GM21423 (cell line): Measurements from ENCODE around the gene SPPL2B.

Source experiments
- ATAC-seq: cut with Tn5 transposase; IDR thresholded peaks from one replicate; pipeline ENCODE4 v1.9.1; 2021; ENCODE audit warnings: mild to moderate bottlenecking, moderate library complexity; ENCODE audit not compliant: unreplicated experiment

The SPPL2B gene

GRCh38 chr19:2296141-2296540 lies 32.3 kb upstream of the SPPL2B start:
- ATAC-seq = no peak

- ATAC-seq = no peak
Measured at GRCh38 chr19:2300533-2300932, 28.0 kb upstream of the SPPL2B start.

- ATAC-seq = no peak
Measured at GRCh38 chr19:2302319-2303210, 25.9 kb upstream of the SPPL2B start.

GRCh38 chr19:2303211-2303798 lies 25.2 kb upstream of the SPPL2B start:
- ATAC-seq = no peak

GRCh38 chr19:2305452-2306280 lies 22.8 kb upstream of the SPPL2B start:
- no peak for ATAC-seq

GRCh38 chr19:2306281-2306806 lies 22.1 kb upstream of the SPPL2B start:
- ATAC-seq = no peak

GRCh38 chr19:2306971-2307370 lies 21.5 kb upstream of the SPPL2B start:
- ATAC-seq = no peak

GRCh38 chr19:2307518-2308012 lies 20.9 kb upstream of the SPPL2B start:
- ATAC-seq = no peak

- ATAC-seq = no peak
Measured at GRCh38 chr19:2308114-2308556, 20.3 kb upstream of the SPPL2B start, which contains the start of gene LINGO3. TSS of gene LINGO3 (minus strand) at chr19:2308154. CDS start at chr19:2291776, 16,378 bp downstream.

- ATAC-seq = no peak
Measured at GRCh38 chr19:2309734-2310362, 18.6 kb upstream of the SPPL2B start.

- no peak for ATAC-seq
Measured at GRCh38 chr19:2311093-2311492, 17.4 kb upstream of the SPPL2B start.

GRCh38 chr19:2312820-2313501 lies 15.5 kb upstream of the SPPL2B start:
- ATAC-seq = no peak

GRCh38 chr19:2315121-2315817 lies 13.2 kb upstream of the SPPL2B start:
- ATAC-seq = no peak

- ATAC-seq = no peak
Measured at GRCh38 chr19:2315818-2316353, 12.6 kb upstream of the SPPL2B start.

GRCh38 chr19:2317300-2317699 lies 11.2 kb upstream of the SPPL2B start:
- no peak for ATAC-seq

GRCh38 chr19:2317756-2318155 lies 10.7 kb upstream of the SPPL2B start:
- no peak for ATAC-seq

- no peak for ATAC-seq
Measured at GRCh38 chr19:2318923-2319322, 9.6 kb upstream of the SPPL2B start.

GRCh38 chr19:2319551-2319950 lies 8.9 kb upstream of the SPPL2B start:
- no peak for ATAC-seq

- no peak for ATAC-seq
Measured at GRCh38 chr19:2320049-2320448, 8.4 kb upstream of the SPPL2B start.
